Activated CD4-positive, alpha-beta memory T cell treated with anti-CD3 and anti-CD28 coated beads for 36 hours (primary cell): ENCODE results near the gene ATP2B3. TPM values are rescaled to one million over a fixed set of nuclear protein-coding genes. Genes with fewer than 3 reads are reported as not detected.

Experiments used
- CTCF ChIA-PET: fragments of 350-600 bp; sonication (Branson Sonifier 250); formaldehyde crosslinking; loops from one replicate; lab custom pipeline; 2021; ENCODE audit warnings: antibody characterized with exemption, inconsistent platforms; lab: Charles Lee
- POLR2A ChIA-PET: fragments of 350-600 bp; sonication (Branson Sonifier 250); formaldehyde crosslinking; loops from one replicate; lab custom pipeline; 2021; ENCODE audit warnings: antibody characterized with exemption; lab: Charles Lee
- DNase-seq: peaks from one replicate; pipeline ENCODE4 v3.0.0-alpha.2; 2020
- H3K27ac Mint-ChIP-seq: one replicate; pipeline ENCODE4 v1.8.0; 2021; ENCODE audit warnings: mixed read lengths
- H3K27me3 Mint-ChIP-seq: one replicate; pipeline ENCODE4 v1.8.0; 2021; ENCODE audit warnings: mixed read lengths
- H3K36me3 Mint-ChIP-seq: one replicate; pipeline ENCODE4 v1.8.0; 2021; ENCODE audit warnings: mixed read lengths
- H3K4me1 Mint-ChIP-seq: one replicate; pipeline ENCODE4 v1.8.0; 2021; ENCODE audit warnings: low read depth, mixed read lengths
- H3K4me3 Mint-ChIP-seq: one replicate; pipeline ENCODE4 v1.8.0; 2021; ENCODE audit warnings: mild to moderate bottlenecking, mixed read lengths
- H3K9me3 Mint-ChIP-seq: one replicate; pipeline ENCODE4 v1.8.0; 2021; ENCODE audit warnings: mixed read lengths
- intact Hi-C: fragments of 100-400 bp; cut with micrococcal nuclease; formaldehyde crosslinking; loops from one replicate; pipeline ENCODE4 v1.15.1; 2023
- total RNA-seq, 2 experiments: library from RNA; stranded (reverse); gene quantifications; one replicate each; pipeline ENCODE4 v1.2.3, GENCODE V29; 2021

ATP2B3 gene
- total RNA-seq, 2 experiments from 2014 or later = not detected

- POLR2A ChIA-PET = no interaction called here
- no peak for DNase-seq
- Mint-ChIP-seq H3K27ac (no peak overlapping the region), H3K36me3 (no peaks in the 10 kb centered on the region), H3K9me3 (peaks cover 6% of the 10 kb centered on the region), H3K27me3 (no peaks in the 10 kb centered on the region), H3K4me3 (no peak overlapping the region), H3K4me1 (no peaks in the 10 kb centered on the region)
- intact Hi-C loops = no loop called here
- CTCF ChIA-PET = interaction anchor here (1.0 to 2.0 kb wide), 3 partner anchors 9 to 22 kb away, joined by 3 to 6 read pairs (median 4); no protein-coding TSS in a partner anchor
These were observed 113.9 kb downstream of the ATP2B3 start for GRCh38 chrX:153631346-153631745.

GRCh38 chrX:153631907-153632594 is 114.6 kb downstream of the ATP2B3 start:
- Mint-ChIP-seq H3K27me3 (no peaks in the 10 kb centered on the region), H3K36me3 (no peaks in the 10 kb centered on the region), H3K27ac (no peak overlapping the region), H3K4me3 (no peak overlapping the region), H3K4me1 (no peaks in the 10 kb centered on the region), H3K9me3 (peaks cover 6% of the 10 kb centered on the region)
- no peak for DNase-seq
- intact Hi-C loops = no loop called here
- CTCF ChIA-PET = interaction anchor here (1.0 to 2.0 kb wide), 3 partner anchors 8 to 22 kb away, joined by 3 to 6 read pairs (median 4); no protein-coding TSS in a partner anchor
- POLR2A ChIA-PET = no interaction called here

Other genes starting within 250 kb of the ATP2B3 start
- not detected for gene PNMA6F, start 195.9 kb upstream of the ATP2B3 start, total RNA-seq
- 10 to 100 TPM; 11.3 to 11.5 TPM for gene ZNF275, start 183.5 kb upstream of the ATP2B3 start, total RNA-seq
- gene PNMA6E, start 116.3 kb upstream of the ATP2B3 start, total RNA-seq = not detected
- gene ZFP92, start 106.2 kb upstream of the ATP2B3 start, total RNA-seq = 1 to 10 TPM; 1.5 to 1.6 TPM
- gene TREX2, start 71.6 kb upstream of the ATP2B3 start, total RNA-seq = 1 to 10 TPM in 1 of 2 experiments, under 1 TPM in 1; 0.74 to 1.1 TPM
- gene HAUS7, start 47.1 kb upstream of the ATP2B3 start, total RNA-seq = 10 to 100 TPM; 59.1 to 62.3 TPM
- gene BGN, start 22.7 kb upstream of the ATP2B3 start, total RNA-seq = not detected
- 10 to 100 TPM; 18.1 to 18.9 TPM for gene CCNQ, start 81.5 kb downstream of the ATP2B3 start, total RNA-seq
- gene DUSP9, start 129.6 kb downstream of the ATP2B3 start, total RNA-seq = under 1 TPM; 0.12 to 0.26 TPM
- gene PNCK, start 156.2 kb downstream of the ATP2B3 start, total RNA-seq = under 1 TPM in 1 of 2 experiments, not detected in 1; 0.36 TPM
- 1 to 10 TPM in 1 of 2 experiments, under 1 TPM in 1; 0.95 to 1.3 TPM for gene SLC6A8, start 170.3 kb downstream of the ATP2B3 start, total RNA-seq
- gene BCAP31, start 206.7 kb downstream of the ATP2B3 start, total RNA-seq = 100 to 1,000 TPM; 119 to 121 TPM
- gene ABCD1, start 207.2 kb downstream of the ATP2B3 start, total RNA-seq = 1 to 10 TPM; 4.8 TPM
- gene PLXNB3, start 246.6 kb downstream of the ATP2B3 start, total RNA-seq = under 1 TPM; 0.29 to 0.69 TPM